ENCODE measurements around the gene MICU1.

- TF ChIP-seq, protein P1, sequence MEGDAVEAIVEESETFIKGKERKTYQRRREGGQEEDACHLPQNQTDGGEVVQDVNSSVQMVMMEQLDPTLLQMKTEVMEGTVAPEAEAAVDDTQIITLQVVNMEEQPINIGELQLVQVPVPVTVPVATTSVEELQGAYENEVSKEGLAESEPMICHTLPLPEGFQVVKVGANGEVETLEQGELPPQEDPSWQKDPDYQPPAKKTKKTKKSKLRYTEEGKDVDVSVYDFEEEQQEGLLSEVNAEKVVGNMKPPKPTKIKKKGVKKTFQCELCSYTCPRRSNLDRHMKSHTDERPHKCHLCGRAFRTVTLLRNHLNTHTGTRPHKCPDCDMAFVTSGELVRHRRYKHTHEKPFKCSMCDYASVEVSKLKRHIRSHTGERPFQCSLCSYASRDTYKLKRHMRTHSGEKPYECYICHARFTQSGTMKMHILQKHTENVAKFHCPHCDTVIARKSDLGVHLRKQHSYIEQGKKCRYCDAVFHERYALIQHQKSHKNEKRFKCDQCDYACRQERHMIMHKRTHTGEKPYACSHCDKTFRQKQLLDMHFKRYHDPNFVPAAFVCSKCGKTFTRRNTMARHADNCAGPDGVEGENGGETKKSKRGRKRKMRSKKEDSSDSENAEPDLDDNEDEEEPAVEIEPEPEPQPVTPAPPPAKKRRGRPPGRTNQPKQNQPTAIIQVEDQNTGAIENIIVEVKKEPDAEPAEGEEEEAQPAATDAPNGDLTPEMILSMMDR (IDR thresholded peaks at IDR 0.05) = no peak
- TF ChIP-seq POLR2A (IDR thresholded peaks at IDR 0.05) = no peak
Observed at GRCh38 chr10:72356115-72356514, 269.8 kb downstream of the MICU1 start.
